HG02678 (cell line): ENCODE measurements around the gene TSPAN9.

ENCODE experiments used
- ATAC-seq: cut with Tn5 transposase; IDR thresholded peaks from one replicate; pipeline ENCODE4 v1.9.1; 2021; ENCODE audit warnings: mild to moderate bottlenecking, moderate library complexity; ENCODE audit not compliant: unreplicated experiment

Gene TSPAN9

GRCh38 chr12:3137814-3138445, 60.8 kb downstream of the TSPAN9 start:
- ATAC-seq, result no peak

GRCh38 chr12:3138941-3139511, 61.8 kb downstream of the TSPAN9 start:
- ATAC-seq, result no peak

GRCh38 chr12:3139760-3140159, 62.6 kb downstream of the TSPAN9 start:
- ATAC-seq, result no peak

GRCh38 chr12:3140284-3140683, 63.1 kb downstream of the TSPAN9 start:
- no peak for ATAC-seq

GRCh38 chr12:3141339-3142321, 64.5 kb downstream of the TSPAN9 start:
- no peak for ATAC-seq

GRCh38 chr12:3142386-3142785, 65.2 kb downstream of the TSPAN9 start:
- ATAC-seq, result no peak

GRCh38 chr12:3144495-3144894, 67.3 kb downstream of the TSPAN9 start:
- no peak for ATAC-seq

GRCh38 chr12:3145033-3145432, 67.9 kb downstream of the TSPAN9 start:
- no peak for ATAC-seq

GRCh38 chr12:3145546-3146310, 68.5 kb downstream of the TSPAN9 start:
- no peak for ATAC-seq

- ATAC-seq, result no peak
These were observed 70.1 kb downstream of the TSPAN9 start for GRCh38 chr12:3147260-3147659.

GRCh38 chr12:3148366-3149000, 71.3 kb downstream of the TSPAN9 start:
- ATAC-seq, result no peak

GRCh38 chr12:3149515-3150307, 72.5 kb downstream of the TSPAN9 start:
- no peak for ATAC-seq

- no peak for ATAC-seq
These were observed 73.1 kb downstream of the TSPAN9 start for GRCh38 chr12:3150308-3150670.

- no peak for ATAC-seq
These were observed 74.0 kb downstream of the TSPAN9 start for GRCh38 chr12:3150931-3151835.

- no peak for ATAC-seq
These were observed 74.9 kb downstream of the TSPAN9 start for GRCh38 chr12:3152011-3152511.

GRCh38 chr12:3152892-3153291, 75.7 kb downstream of the TSPAN9 start:
- no peak for ATAC-seq

- ATAC-seq, result no peak
These were observed 76.8 kb downstream of the TSPAN9 start for GRCh38 chr12:3154006-3154405.

- no peak for ATAC-seq
These were observed 78.7 kb downstream of the TSPAN9 start for GRCh38 chr12:3155702-3156370.
